ENCODE results near the gene CD300C. TPM values are rescaled to one million over a fixed set of nuclear protein-coding genes. Genes with fewer than 3 reads are reported as not detected.

Gene CD300C
- total and polyA plus RNA-seq, 10 of the 15 experiments (the other 5 are each of a cell fraction or from before 2014, with no cell fraction given): 0.12 to 0.38 (median 0.23) TPM; not detected in 3

- H3K4me2 ChIP-seq (ENCODE audit: control insufficient read depth, insufficient read depth): no peak overlapping the region
- DNase-seq (ENCODE audit: low read depth, low spot score) (no peak), FAIRE-seq (no peak), ATAC-seq (no peak)
- no peak overlapping the region for H3K27ac ChIP-seq (ENCODE audit: control insufficient read depth, insufficient read depth)
- no TSS peak for BruUV-seq (replicated peaks)
- H3K27me3 ChIP-seq (replicated peaks in 1 of 2; ENCODE audit: control insufficient read depth in 2 of 2, insufficient read depth in 2 of 2, low read length in 1 of 2): no peaks in the 10 kb centered on the region; a peak in 2 of 4 replicates
- ChIA-PET POLR2A (no interaction called here), SMC1A (ENCODE audit: uncharacterized antibody, unreplicated experiment) (no interaction called here), CTCF (no interaction called here), RAD21 (ENCODE audit: unreplicated experiment) (no interaction called here)
- in situ Hi-C loops (cut with MboI): no loop called here
- no peaks in the 10 kb centered on the region for H3K79me2 ChIP-seq (ENCODE audit: control insufficient read depth, insufficient read depth, low read length)
- H3K4me3 ChIP-seq: no peak overlapping the region
- intact Hi-C loops (cut with micrococcal nuclease; ENCODE audit: unreplicated experiment): no loop called here
- TF ChIP-seq BACH1 (IDR thresholded peaks at IDR 0.05; ENCODE audit: borderline replicate concordance) (no peak), KLF5 (IDR thresholded peaks at IDR 0.05; ENCODE audit: partially characterized antibody) (no peak), SKIL (IDR thresholded peaks at IDR 0.05; ENCODE audit: low read depth, poor library complexity, severe bottlenecking) (no peak), CEBPB (IDR thresholded peaks at IDR 0.05; ENCODE audit: borderline replicate concordance in 1 of 2, low read depth in 2 of 2, low read length in 2 of 2) (no peak), EP300 (IDR thresholded peaks at IDR 0.05; ENCODE audit: borderline replicate concordance in 1 of 2, control insufficient read depth in 1 of 2, low read depth in 2 of 2, low read length in 2 of 2) (no peak), NFYA (IDR thresholded peaks at IDR 0.05; ENCODE audit: borderline replicate concordance, low read depth, low read length) (no peak), TARDBP (IDR thresholded peaks at IDR 0.05; ENCODE audit: borderline replicate concordance) (no peak), RAD21 (IDR thresholded peaks at IDR 0.05; ENCODE audit: insufficient read depth, low read depth, low read length) (no peak), TAF1 (IDR thresholded peaks at IDR 0.05; ENCODE audit: borderline replicate concordance, low read depth, low read length) (no peak), SP1 (IDR thresholded peaks at IDR 0.05; ENCODE audit: low read depth, low read length) (no peak), CBX5 (IDR thresholded peaks at IDR 0.05; ENCODE audit: low read depth) (no peak), KAT2A (conservative IDR thresholded peaks at IDR 0.05; ENCODE audit: control insufficient read depth, low read depth, low read length) (no peak), SUZ12 (IDR thresholded peaks at IDR 0.05; ENCODE audit: unreplicated experiment) (no peak)
- no peaks in the 10 kb centered on the region for H4K20me1 ChIP-seq (ENCODE audit: control insufficient read depth, insufficient read depth)
- WGBS (ENCODE audit: insufficient coverage, insufficient replicate concordance, low lambda C conversion rate, missing lambda C conversion rate): 33% methylated on average over 14 of the region's 14 CpGs
- no peaks in the 10 kb centered on the region for H3K4me1 ChIP-seq (ENCODE audit: control insufficient read depth, insufficient read depth, low read length)
- no peak overlapping the region for H3K9ac ChIP-seq (ENCODE audit: control insufficient read depth, insufficient read depth, low read length)
- no peaks in the 10 kb centered on the region for H3K36me3 ChIP-seq (ENCODE audit: control insufficient read depth in 2 of 2, insufficient read depth in 2 of 2, low read length in 1 of 2)
- H3K9me3 ChIP-seq (replicated peaks; ENCODE audit: control insufficient read depth, insufficient read depth, low read length): no peaks in the 10 kb centered on the region; the same call in 2 of the 3 replicates
- H2AFZ ChIP-seq (ENCODE audit: control insufficient read depth, low read depth, low read length): no peak overlapping the region
Measured at GRCh38 chr17:74584292-74585060, 38.6 kb upstream of the CD300C start.

Measured in GM12878 (cell line).